AG04450 (cell line): Measurements from ENCODE around the gene YDJC. TPM values are rescaled to one million over a fixed set of nuclear protein-coding genes. Genes with fewer than 3 reads are reported as not detected.
"Not testable (repeated sequence)": the region's sequence is repeated elsewhere in the genome, so short reads cannot be mapped to it uniquely, and the experiment has no call there.

ENCODE experiments used
- CTCF ChIA-PET: fragments of 300-600, 350-600 bp; formaldehyde crosslinking; extraction: SDS; loops from one replicate; lab custom pipeline; 2022; ENCODE audit warnings: antibody characterized with exemption, inconsistent platforms; lab: Charles Lee
- POLR2A ChIA-PET: fragments of 350-600 bp; formaldehyde crosslinking; extraction: SDS; loops from one replicate; lab custom pipeline; 2021; ENCODE audit warnings: antibody characterized with exemption, inconsistent platforms; lab: Yijun Ruan, JAX
- DNase-seq: peaks from one replicate; pipeline ENCODE4 v3.0.0-alpha.2; 2011; ENCODE audit warnings: low read depth, low spot score
- H3K27ac ChIP-seq: one replicate; pipeline ENCODE4 v1.5.1; 2012; ENCODE audit warnings: low read depth, low read length, control low read depth
- H3K27me3 ChIP-seq: one replicate; pipeline ENCODE4 v1.6.0; 2012; ENCODE audit warnings: low read length; ENCODE audit not compliant: control insufficient read depth, insufficient read depth
- H3K4me3 ChIP-seq: 2 replicates; pipeline ENCODE4 v1.5.1; 2011; ENCODE audit warnings: mild to moderate bottlenecking, low read depth, low read length, control low read depth
- H3K9me3 ChIP-seq: 2 replicates; pipeline ENCODE4 v1.5.1; 2012; ENCODE audit warnings: low read length; ENCODE audit not compliant: control insufficient read depth, insufficient read depth
- polyA plus RNA-seq: library from polyadenylated mRNA; depleted of rRNA; stranded (reverse); fragments of >200 nt; gene quantifications from 2 replicates; pipeline ENCODE4 v1.2.3, GENCODE V29; 2011
- TF ChIP-seq, protein P1 (sequence below): IDR thresholded peaks from 2 replicates; pipeline ENCODE4 v1.5.1; 2011; ENCODE audit warnings: low read depth, low read length, control low read depth, inconsistent platforms

YDJC gene
- polyA plus RNA-seq, 1 experiment, result 9.0 TPM

DNA sequence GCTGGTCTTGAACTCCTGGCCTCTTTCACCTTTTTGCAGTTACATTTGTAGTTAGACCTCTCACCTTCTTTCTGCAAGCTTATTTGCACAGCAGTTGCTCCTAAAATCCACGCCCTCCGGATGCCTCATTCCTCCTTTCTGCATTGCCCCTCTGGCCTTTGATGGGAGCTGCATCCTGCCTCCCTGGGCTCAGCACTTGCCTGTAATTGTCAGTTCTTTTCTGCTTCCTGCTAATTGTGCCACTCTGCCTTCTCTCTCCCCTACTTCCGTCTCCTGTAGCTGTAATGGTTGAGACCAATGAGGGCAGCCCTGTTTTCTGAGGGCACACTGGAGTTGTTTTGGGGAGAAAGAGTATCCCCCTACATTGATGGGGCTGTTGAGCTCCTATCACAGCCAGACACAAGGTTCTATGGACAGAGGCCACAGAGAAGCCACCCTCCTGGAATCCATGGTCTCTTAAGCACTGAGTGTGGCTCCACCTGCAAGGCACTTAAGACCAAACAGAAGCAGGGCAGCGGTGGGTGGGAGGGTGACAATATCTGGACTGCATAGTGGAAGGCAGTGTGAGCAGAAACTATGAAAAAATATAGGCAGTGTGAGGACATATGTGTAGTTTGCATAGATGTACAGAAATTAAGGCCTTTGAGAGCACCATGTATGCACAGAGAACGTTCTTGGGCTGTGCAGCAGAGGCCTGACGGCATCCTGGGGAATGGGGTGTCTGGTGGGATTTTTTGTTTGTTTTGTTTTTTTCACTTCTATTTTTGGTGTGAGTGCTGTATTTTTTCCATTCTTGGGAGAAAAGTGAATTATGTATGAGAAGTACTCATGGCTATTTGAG lies 30.5 kb downstream of the YDJC start:
- TF ChIP-seq, protein P1, sequence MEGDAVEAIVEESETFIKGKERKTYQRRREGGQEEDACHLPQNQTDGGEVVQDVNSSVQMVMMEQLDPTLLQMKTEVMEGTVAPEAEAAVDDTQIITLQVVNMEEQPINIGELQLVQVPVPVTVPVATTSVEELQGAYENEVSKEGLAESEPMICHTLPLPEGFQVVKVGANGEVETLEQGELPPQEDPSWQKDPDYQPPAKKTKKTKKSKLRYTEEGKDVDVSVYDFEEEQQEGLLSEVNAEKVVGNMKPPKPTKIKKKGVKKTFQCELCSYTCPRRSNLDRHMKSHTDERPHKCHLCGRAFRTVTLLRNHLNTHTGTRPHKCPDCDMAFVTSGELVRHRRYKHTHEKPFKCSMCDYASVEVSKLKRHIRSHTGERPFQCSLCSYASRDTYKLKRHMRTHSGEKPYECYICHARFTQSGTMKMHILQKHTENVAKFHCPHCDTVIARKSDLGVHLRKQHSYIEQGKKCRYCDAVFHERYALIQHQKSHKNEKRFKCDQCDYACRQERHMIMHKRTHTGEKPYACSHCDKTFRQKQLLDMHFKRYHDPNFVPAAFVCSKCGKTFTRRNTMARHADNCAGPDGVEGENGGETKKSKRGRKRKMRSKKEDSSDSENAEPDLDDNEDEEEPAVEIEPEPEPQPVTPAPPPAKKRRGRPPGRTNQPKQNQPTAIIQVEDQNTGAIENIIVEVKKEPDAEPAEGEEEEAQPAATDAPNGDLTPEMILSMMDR, result no peak
- ChIA-PET CTCF (no interaction called here), POLR2A (no interaction called here)
- Histone ChIP-seq H3K27ac (no peak overlapping the region), H3K4me3 (no peak overlapping the region), H3K27me3 (no peaks in the 10 kb centered on the region), H3K9me3 (no peaks in the 10 kb centered on the region)
- no peak for DNase-seq

DNA sequence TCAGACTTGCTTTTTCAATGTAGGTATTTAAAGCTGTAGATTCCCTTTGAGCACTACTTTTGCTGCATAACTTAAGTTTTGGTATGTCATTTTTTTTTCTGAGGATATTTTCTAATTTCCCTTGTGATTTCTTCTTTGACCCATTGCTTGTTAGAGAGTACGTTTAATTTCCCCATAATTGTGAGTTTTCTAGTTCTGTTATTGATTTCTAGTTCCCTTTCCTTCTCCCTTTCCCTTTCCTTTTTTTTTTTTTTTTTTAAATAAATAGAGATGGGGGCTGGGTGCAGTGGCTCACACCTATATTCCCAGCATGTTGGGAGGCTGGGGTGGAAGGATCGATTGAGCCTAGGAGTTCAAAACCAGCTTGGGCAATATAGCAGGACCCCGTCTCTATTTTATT lies 31.5 kb downstream of the YDJC start:
- CTCF ChIA-PET, result interaction anchor here (1.2 kb wide), 1 partner anchor 49 kb away, joined by 3 read pairs; no protein-coding TSS in a partner anchor

DNA sequence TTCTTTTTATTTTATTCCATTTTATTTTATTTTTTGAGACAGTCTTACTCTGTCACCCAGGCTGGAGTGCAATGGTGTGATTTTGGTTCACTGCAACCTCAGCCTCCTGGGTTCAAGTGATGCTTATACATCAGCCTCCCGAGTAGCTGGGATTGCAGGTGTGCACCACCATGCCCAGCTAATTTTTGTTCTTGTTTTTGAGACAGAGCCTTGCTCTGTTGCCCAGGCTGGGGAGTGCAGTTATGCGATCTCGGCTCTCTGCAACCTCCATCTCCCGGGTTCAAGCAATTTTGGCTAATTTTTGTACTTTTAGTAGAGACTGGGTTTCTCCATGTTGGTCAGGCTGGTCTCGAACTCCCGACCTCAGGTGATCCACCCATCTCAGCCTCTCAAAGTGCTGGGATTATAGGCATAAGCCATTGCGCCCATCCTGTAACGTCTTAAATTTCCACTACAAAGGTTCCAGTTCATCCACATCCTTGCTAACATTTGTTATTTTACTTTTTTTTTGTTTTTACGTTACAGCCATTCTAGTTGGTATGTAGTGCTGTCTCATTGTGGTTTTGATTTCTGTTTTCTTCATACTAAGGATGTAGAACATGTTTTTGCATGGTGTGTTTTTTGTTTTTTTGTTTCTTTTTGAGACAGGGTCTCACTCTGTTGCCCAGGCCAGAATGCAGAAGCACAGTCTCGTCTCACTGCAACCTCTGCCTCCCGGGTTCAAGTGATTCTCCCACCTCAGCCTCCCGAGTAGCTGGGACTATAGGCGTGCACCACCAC lies 33.3 kb downstream of the YDJC start:
- H3K4me3 ChIP-seq, H3K27me3 ChIP-seq, DNase-seq, H3K27ac ChIP-seq, CTCF ChIA-PET, POLR2A ChIA-PET, H3K9me3 ChIP-seq: not testable (repeated sequence)

More for the DNA sequence above, 31.5 kb downstream of the YDJC start:
- Histone ChIP-seq H3K4me3 (no peak overlapping the region), H3K27ac (no peak overlapping the region), H3K9me3 (no peaks in the 10 kb centered on the region), H3K27me3 (no peaks in the 10 kb centered on the region)
- TF ChIP-seq, protein P1, result no peak
- DNase-seq, result no peak
- POLR2A ChIA-PET, result no interaction called here

DNA sequence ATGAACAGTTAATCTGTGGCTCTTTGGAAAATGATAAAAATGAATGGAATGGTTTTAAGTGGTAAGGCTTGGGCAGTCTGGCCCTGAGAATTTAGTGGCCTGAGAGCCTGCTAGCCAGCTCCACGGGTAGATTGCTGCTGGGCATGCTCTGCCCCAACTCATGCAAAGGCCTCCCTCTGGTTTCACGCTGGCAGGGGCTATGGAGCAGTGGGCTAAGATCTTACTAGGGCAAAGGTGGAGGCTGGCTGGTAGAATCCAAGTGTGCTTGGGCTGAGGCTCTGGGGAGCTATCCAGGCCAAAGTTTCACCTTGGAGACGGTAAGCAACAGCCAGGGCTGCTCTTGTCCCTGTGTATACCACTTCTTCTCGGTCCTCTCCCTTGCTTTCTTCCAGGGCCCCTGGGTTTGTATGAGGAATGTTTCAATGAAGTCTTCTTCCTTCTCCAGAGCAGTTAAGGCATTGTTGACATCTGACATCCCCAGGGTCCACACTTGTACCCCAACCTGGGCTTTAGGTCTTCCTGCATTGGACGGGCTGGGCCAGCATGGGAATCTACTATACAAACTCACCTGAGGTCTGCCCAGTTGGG lies 34.9 kb downstream of the YDJC start:
- ChIA-PET POLR2A (no interaction called here), CTCF (interaction anchor here (0.6 kb wide), 1 partner anchor 22 kb away, joined by 3 read pairs; no protein-coding TSS in a partner anchor)
- no peak overlapping the region for H3K4me3 ChIP-seq
- DNase-seq, result no peak
- H3K27ac ChIP-seq, result no peak overlapping the region
- no peaks in the 10 kb centered on the region for H3K9me3 ChIP-seq
- no peaks in the 10 kb centered on the region for H3K27me3 ChIP-seq
- TF ChIP-seq, protein P1, result no peak

DNA sequence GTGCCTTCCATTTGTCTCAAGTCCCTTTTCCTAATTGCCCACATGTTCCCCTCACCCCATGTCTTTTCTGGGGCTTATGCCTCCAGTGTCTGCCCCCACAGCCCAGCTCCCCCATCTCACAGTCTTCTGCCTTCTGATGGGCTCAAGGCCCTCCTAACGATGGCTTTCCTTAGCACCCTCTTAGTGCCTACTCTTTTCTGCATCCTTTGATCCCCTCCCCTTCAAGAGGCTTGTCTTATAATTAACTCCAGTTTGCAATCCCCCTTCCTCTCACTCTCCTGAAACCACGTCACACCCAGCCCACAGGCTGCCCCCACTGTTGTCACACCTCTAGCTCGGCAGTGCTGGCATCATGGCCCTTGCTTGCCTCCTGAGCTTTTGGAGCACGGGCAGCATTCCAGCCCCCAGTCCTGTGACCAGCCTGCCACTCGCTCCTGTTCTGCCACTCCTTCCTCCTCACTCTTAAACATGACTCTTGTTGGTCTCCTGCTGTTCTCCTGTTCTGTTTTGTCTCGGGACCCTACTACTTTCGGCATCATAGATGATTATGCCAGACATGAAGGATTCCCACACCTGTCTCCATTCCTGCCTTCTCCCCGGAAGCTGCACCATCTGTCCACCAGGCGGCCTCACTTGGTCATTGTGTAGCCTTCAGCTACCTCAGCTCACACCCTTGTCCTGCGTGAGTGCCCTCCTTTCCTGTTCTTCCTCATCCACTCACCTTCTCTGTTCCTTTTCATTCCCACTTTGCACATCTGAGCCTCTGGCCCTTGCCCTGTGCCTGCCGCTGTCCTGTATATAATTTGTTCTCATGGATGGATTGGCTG lies 36.2 kb downstream of the YDJC start:
- no peaks in the 10 kb centered on the region for H3K27me3 ChIP-seq
- TF ChIP-seq, protein P1, result peak; percentile 25
- POLR2A ChIA-PET, result interaction anchor here (0.6 kb wide), 1 partner anchor 11 kb away, joined by 4 read pairs; no protein-coding TSS in a partner anchor
- H3K4me3 ChIP-seq, result no peak overlapping the region
- H3K9me3 ChIP-seq, result no peaks in the 10 kb centered on the region
- DNase-seq, result no peak
- CTCF ChIA-PET, result interaction anchor here (1.1 to 1.5 kb wide), 3 partner anchors 9 to 53 kb away, joined by 3 read pairs; partner anchors contain the start of gene YDJC
- H3K27ac ChIP-seq, result no peak overlapping the region
